ENCODE measurements around the gene ANKMY1.
A peak's percentile ranks its signal among the peaks of the same experiment; 100 is the strongest.

The ANKMY1 gene

DNA sequence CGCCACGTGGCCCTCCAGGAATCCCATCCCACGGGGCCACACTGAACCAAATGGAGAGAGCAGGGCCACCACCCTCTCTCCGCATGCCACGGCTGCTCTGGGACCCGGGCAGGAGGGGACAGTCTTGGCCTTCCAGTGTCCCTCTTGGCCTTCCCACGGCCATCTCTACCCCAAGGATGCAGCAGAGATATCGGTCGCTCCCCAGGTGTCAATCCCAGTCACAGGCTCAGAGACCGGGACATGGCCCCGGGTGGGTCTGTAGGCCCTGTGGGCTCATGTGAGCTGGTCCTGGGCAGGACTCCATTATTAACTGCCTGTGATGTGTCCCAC is 44.0 kb upstream of the ANKMY1 start:
- H3K27ac ChIP-seq (ENCODE audit: low read depth, low read length): no peak overlapping the region
- no peak overlapping the region for H3K4me3 ChIP-seq (ENCODE audit: low read depth in 1 of 5, low read length in 5 of 5)
- H3K9me3 ChIP-seq (ENCODE audit: control insufficient read depth in 5 of 5, low read length in 5 of 5): no peaks in the 10 kb centered on the region
- H3K27me3 ChIP-seq (ENCODE audit: control insufficient read depth in 5 of 5, insufficient read depth in 4 of 5, low read length in 5 of 5): no peaks in the 10 kb centered on the region
- peaks cover 2 to 15% (median 12%) of the 10 kb centered on the region in 5 donors for H3K4me1 ChIP-seq (ENCODE audit: control insufficient read depth in 5 of 5, insufficient read depth in 5 of 5, low read length in 5 of 5)
- H3K9ac ChIP-seq (ENCODE audit: low read length in 5 of 5): no peak overlapping the region
- peaks cover 0 to 45% (median 31%) of the 10 kb centered on the region in 5 donors for H3K36me3 ChIP-seq (ENCODE audit: control insufficient read depth in 5 of 5, insufficient read depth in 5 of 5, low read length in 5 of 5)

DNA sequence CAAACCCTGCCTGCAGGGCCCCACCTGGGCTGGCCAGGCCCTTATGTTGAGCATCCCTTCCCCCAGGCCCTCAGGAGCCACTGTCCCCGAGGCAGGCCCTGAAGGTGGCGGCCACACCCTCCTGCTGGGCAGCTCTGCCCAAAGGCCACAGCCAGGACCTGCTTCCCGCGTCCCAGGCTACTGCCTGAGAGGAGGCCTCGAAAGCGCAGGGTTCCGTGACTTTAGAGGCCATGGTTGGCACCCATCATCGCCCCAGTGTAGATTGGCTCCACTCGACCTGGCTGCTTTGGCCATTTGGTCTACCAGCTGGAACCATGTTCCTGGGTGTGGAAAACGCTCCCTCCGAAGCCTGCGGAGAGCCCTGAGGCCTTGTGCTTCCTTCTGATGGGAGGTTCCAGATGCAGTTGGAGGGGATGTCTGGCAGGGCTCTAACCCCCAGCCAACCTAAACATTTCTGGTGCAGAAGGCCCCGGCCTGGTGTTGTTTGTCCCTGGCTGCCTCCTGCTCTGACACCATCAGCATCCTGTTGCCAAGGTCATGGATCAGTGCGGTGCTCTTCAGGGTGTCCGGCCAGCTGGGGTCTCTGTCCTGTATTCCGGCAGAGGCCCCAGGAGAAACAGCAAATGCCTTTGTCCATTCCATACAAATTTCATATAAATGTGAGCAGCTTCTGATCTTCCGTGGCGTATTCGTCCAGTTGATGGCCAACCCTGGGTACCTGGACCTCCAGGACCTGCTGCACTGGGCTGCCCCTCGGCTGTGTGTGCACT is 43.5 kb upstream of the ANKMY1 start:
- Histone ChIP-seq H3K4me3 (ENCODE audit: low read depth in 1 of 5, low read length in 5 of 5) (no peak overlapping the region), H3K27me3 (ENCODE audit: control insufficient read depth in 5 of 5, insufficient read depth in 4 of 5, low read length in 5 of 5) (no peaks in the 10 kb centered on the region), H3K27ac (ENCODE audit: low read depth, low read length) (no peak overlapping the region), H3K9ac (ENCODE audit: low read length in 5 of 5) (no peak overlapping the region), H3K36me3 (ENCODE audit: control insufficient read depth in 5 of 5, insufficient read depth in 5 of 5, low read length in 5 of 5) (peaks cover 0 to 48% (median 33%) of the 10 kb centered on the region in 5 donors), H3K9me3 (ENCODE audit: control insufficient read depth in 5 of 5, low read length in 5 of 5) (no peaks in the 10 kb centered on the region), H3K4me1 (ENCODE audit: control insufficient read depth in 5 of 5, insufficient read depth in 5 of 5, low read length in 5 of 5) (peaks cover 2 to 19% (median 17%) of the 10 kb centered on the region in 5 donors)

DNA sequence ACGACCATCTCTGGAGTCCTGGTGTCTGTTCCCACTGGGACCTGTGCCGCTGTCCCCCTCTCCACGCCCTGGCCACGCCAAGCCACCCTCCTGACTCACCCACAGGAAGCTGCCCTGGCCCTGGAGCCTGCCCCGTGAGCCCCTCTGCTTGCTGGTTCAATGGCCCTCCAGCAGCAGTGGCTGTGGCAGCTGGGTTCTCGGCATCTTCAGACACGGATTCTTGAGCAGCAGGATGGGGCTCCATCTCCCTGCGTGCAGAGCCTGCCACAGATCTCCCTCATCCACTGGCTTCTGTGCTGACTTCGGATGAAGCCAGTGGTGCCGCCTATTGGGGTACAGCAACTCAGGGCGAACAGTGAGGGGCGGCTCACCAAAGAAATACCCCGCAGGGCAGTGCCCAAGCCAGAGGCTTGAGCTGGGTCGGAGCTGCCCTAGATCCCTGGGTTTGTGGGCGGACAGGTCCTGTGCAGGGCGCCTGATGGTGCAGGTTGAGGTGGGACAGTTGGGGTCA is 42.7 kb upstream of the ANKMY1 start:
- H3K4me3 ChIP-seq (ENCODE audit: low read depth in 1 of 5, low read length in 5 of 5): no peak overlapping the region
- H3K27ac ChIP-seq (ENCODE audit: low read depth, low read length): no peak overlapping the region
- H3K9me3 ChIP-seq (ENCODE audit: control insufficient read depth in 5 of 5, low read length in 5 of 5): no peaks in the 10 kb centered on the region
- peaks cover 2 to 27% (median 23%) of the 10 kb centered on the region in 5 donors for H3K4me1 ChIP-seq (ENCODE audit: control insufficient read depth in 5 of 5, insufficient read depth in 5 of 5, low read length in 5 of 5)
- no peaks in the 10 kb centered on the region for H3K27me3 ChIP-seq (ENCODE audit: control insufficient read depth in 5 of 5, insufficient read depth in 4 of 5, low read length in 5 of 5)
- peaks cover 0 to 56% (median 41%) of the 10 kb centered on the region in 5 donors for H3K36me3 ChIP-seq (ENCODE audit: control insufficient read depth in 5 of 5, insufficient read depth in 5 of 5, low read length in 5 of 5)
- no peak overlapping the region for H3K9ac ChIP-seq (ENCODE audit: low read length in 5 of 5)

DNA sequence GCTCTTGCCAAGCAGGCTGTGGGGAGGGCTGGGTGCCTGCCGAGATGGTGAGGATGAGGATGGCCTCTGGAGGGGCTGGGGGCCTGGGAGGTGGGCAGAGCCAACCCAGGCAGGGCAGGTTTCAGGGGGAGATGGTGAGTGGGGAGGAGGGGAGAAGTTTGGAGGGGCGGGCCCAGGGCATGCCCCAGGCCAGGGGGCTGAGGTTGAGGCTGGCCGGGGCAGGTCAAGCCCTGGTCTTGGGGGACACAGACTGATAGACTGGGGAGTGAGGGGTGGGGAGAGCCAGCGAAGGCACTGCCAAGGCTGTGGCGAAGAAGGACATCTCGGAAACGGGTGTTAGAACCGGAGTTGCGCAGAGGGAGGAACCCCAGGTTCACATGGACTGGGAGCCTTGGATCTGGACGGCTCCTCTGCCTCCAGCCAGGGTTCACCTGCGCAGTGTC is 41.4 kb upstream of the ANKMY1 start:
- Histone ChIP-seq H3K9me3 (ENCODE audit: control insufficient read depth in 5 of 5, low read length in 5 of 5) (no peaks in the 10 kb centered on the region), H3K9ac (ENCODE audit: low read length in 5 of 5) (no peak overlapping the region), H3K4me1 (ENCODE audit: control insufficient read depth in 5 of 5, insufficient read depth in 5 of 5, low read length in 5 of 5) (peaks cover 2 to 29% (median 19%) of the 10 kb centered on the region in 5 donors), H3K27ac (ENCODE audit: low read depth, low read length) (no peak overlapping the region), H3K27me3 (ENCODE audit: control insufficient read depth in 5 of 5, insufficient read depth in 4 of 5, low read length in 5 of 5) (no peaks in the 10 kb centered on the region), H3K36me3 (ENCODE audit: control insufficient read depth in 5 of 5, insufficient read depth in 5 of 5, low read length in 5 of 5) (peaks cover 0 to 64% (median 49%) of the 10 kb centered on the region in 5 donors), H3K4me3 (ENCODE audit: low read depth in 1 of 5, low read length in 5 of 5) (no peak overlapping the region)

DNA sequence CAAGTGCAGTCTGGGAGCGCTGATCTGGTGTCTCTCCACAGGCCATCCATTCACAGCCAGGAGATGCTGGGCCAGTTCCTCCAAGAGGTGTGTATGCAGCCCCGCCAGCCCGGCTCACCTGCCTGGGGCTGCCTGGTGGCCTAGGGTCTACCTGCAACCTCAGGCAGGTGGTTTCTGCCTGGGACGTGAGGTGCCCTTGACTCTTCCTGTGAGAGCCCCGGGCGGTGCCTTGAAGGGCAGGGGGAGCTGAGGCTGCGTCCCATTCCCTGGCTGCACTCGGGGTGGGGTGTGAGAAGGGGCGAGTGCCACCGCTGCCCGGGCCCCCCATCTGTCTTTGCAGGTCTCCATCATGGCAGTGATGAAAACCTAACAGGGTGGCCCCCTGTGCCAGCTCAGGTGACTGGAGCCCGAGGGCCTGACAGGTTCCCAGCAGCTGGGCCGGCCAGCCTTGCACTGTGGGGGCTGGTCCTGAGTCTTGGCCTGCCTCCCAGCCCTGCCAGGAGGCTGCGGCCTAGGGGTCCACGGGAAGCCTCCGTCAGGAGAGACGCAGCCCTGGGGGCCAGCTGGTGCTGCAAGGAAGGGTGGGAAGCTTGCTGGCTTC is 40.6 kb upstream of the ANKMY1 start:
- Histone ChIP-seq H3K4me3 (ENCODE audit: low read depth in 1 of 5, low read length in 5 of 5) (no peak overlapping the region), H3K9ac (ENCODE audit: low read length in 5 of 5) (no peak overlapping the region), H3K27me3 (ENCODE audit: control insufficient read depth in 5 of 5, insufficient read depth in 4 of 5, low read length in 5 of 5) (no peaks in the 10 kb centered on the region), H3K4me1 (ENCODE audit: control insufficient read depth in 5 of 5, insufficient read depth in 5 of 5, low read length in 5 of 5) (peaks cover 0 to 28% (median 18%) of the 10 kb centered on the region in 5 donors), H3K36me3 (ENCODE audit: control insufficient read depth in 5 of 5, insufficient read depth in 5 of 5, low read length in 5 of 5) (peaks cover 0 to 71% (median 52%) of the 10 kb centered on the region in 5 donors), H3K27ac (ENCODE audit: low read depth, low read length) (no peak overlapping the region), H3K9me3 (ENCODE audit: control insufficient read depth in 5 of 5, low read length in 5 of 5) (no peaks in the 10 kb centered on the region)

DNA sequence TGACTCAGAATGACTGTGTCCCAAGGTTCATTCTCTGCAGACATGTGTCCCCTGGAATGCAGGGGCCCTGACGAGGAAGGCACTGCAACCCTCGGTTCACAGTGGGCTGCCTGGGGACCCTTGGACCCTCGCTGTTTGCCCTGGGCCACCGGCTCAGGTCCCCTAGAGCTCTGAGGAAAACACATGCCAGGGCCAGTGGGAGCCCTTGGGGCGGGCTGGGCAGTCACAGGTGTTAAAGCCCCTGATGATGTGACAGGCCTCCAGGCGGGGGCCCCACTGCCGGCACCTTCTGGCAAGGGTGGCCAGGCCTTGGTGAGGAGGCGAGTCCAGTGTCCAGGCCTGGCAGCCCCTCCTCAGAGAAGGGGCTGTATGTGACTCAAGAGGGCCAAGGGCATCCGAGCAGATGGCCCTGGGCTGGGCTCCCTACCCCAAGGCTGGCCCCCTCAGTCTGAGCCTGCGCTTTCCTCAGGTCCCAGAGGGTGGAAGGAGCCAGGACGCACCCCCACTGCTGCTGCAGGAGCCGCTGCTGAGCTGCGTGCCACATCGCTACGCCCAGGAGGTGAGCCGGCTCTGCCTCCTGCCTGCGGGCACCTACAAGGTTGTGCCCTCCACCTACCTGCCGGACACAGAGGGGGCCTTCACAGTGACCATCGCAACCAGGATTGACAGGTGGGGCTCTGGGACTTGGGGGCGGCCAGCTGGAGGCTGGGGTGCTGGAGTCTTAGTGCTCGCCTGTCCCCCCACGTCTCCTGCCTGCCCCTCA is 39.8 kb upstream of the ANKMY1 start:
- Histone ChIP-seq H3K36me3 (ENCODE audit: control insufficient read depth in 5 of 5, insufficient read depth in 5 of 5, low read length in 5 of 5) (peaks cover 0 to 75% (median 57%) of the 10 kb centered on the region in 5 donors), H3K4me1 (ENCODE audit: control insufficient read depth in 5 of 5, insufficient read depth in 5 of 5, low read length in 5 of 5) (peaks cover 0 to 28% (median 18%) of the 10 kb centered on the region in 5 donors)

DNA sequence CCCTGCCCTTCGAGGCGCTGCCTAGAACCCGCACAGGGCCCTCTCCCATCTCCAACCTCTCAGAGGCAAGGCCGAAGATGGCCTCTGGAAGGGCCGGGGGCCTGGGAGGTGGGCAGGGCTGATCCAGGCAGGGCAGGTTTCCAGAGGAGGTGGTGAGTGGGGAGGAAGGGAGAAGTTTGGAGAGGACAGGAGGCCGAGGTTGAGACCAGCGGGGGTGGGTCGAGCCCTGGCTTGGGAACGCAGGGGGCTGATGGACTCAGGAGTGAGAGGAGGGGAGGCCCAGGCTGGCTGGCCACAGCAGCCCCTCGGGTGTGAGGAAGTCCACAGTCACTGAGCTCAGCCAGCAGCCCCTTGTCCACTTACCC is 39.2 kb upstream of the ANKMY1 start:
- peaks cover 0 to 81% (median 61%) of the 10 kb centered on the region in 5 donors for H3K36me3 ChIP-seq (ENCODE audit: control insufficient read depth in 5 of 5, insufficient read depth in 5 of 5, low read length in 5 of 5)

More for the DNA sequence above, 39.8 kb upstream of the ANKMY1 start:
- Histone ChIP-seq H3K4me3 (ENCODE audit: low read depth in 1 of 5, low read length in 5 of 5) (no peak overlapping the region), H3K27ac (ENCODE audit: low read depth, low read length) (no peak overlapping the region), H3K9me3 (ENCODE audit: control insufficient read depth in 5 of 5, low read length in 5 of 5) (no peaks in the 10 kb centered on the region), H3K27me3 (ENCODE audit: control insufficient read depth in 5 of 5, insufficient read depth in 4 of 5, low read length in 5 of 5) (no peaks in the 10 kb centered on the region), H3K9ac (ENCODE audit: low read length in 5 of 5) (no peak overlapping the region)

DNA sequence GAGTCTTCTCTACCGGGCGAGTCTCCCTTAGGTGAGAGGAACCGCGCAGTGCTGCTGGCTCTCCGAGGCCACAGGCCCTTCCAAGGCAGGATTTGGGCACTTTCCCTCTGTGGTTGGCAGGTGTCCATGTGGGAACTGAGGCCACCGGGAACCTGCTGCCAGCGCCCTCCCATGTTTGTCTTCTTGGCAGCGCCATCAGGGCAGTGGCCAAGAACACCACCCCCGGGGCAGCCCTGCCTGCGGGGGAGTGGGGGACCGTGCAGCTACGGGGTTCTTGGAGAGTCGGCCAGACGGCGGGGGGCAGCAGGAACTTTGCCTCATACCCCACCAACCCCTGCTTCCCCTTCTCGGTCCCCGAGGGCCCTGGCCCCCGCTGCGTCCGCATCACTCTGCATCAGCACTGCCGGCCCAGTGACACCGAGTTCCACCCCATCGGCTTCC is 38.7 kb upstream of the ANKMY1 start:
- Histone ChIP-seq H3K36me3 (ENCODE audit: control insufficient read depth in 5 of 5, insufficient read depth in 5 of 5, low read length in 5 of 5) (peaks cover 0 to 86% (median 64%) of the 10 kb centered on the region in 5 donors), H3K4me3 (ENCODE audit: low read depth in 1 of 5, low read length in 5 of 5) (peak overlapping the region in 1 of 5 donors; percentile 1), H3K9me3 (ENCODE audit: control insufficient read depth in 5 of 5, low read length in 5 of 5) (no peaks in the 10 kb centered on the region), H3K4me1 (ENCODE audit: control insufficient read depth in 5 of 5, insufficient read depth in 5 of 5, low read length in 5 of 5) (peaks cover 0 to 28% (median 18%) of the 10 kb centered on the region in 5 donors), H3K27ac (ENCODE audit: low read depth, low read length) (no peak overlapping the region), H3K27me3 (ENCODE audit: control insufficient read depth in 5 of 5, insufficient read depth in 4 of 5, low read length in 5 of 5) (no peaks in the 10 kb centered on the region), H3K9ac (ENCODE audit: low read length in 5 of 5) (peak overlapping the region in 1 of 5 donors; percentile 50)

More for the DNA sequence above, 39.2 kb upstream of the ANKMY1 start:
- Histone ChIP-seq H3K4me1 (ENCODE audit: control insufficient read depth in 5 of 5, insufficient read depth in 5 of 5, low read length in 5 of 5) (peaks cover 0 to 28% (median 18%) of the 10 kb centered on the region in 5 donors), H3K27ac (ENCODE audit: low read depth, low read length) (no peak overlapping the region), H3K27me3 (ENCODE audit: control insufficient read depth in 5 of 5, insufficient read depth in 4 of 5, low read length in 5 of 5) (no peaks in the 10 kb centered on the region), H3K9me3 (ENCODE audit: control insufficient read depth in 5 of 5, low read length in 5 of 5) (no peaks in the 10 kb centered on the region), H3K4me3 (ENCODE audit: low read depth in 1 of 5, low read length in 5 of 5) (no peak overlapping the region), H3K9ac (ENCODE audit: low read length in 5 of 5) (no peak overlapping the region)

GRCh38 chr2:240596080-240596460 is 38.3 kb upstream of the ANKMY1 start:
- Histone ChIP-seq H3K9me3 (ENCODE audit: control insufficient read depth in 5 of 5, low read length in 5 of 5) (no peaks in the 10 kb centered on the region), H3K4me1 (ENCODE audit: control insufficient read depth in 5 of 5, insufficient read depth in 5 of 5, low read length in 5 of 5) (peaks cover 0 to 28% (median 18%) of the 10 kb centered on the region in 5 donors), H3K27me3 (ENCODE audit: control insufficient read depth in 5 of 5, insufficient read depth in 4 of 5, low read length in 5 of 5) (no peaks in the 10 kb centered on the region), H3K4me3 (ENCODE audit: low read depth in 1 of 5, low read length in 5 of 5) (peak overlapping the region in 1 of 5 donors; percentile 1), H3K9ac (ENCODE audit: low read length in 5 of 5) (peak overlapping the region in 1 of 5 donors; percentile 50), H3K36me3 (ENCODE audit: control insufficient read depth in 5 of 5, insufficient read depth in 5 of 5, low read length in 5 of 5) (peaks cover 0 to 89% (median 68%) of the 10 kb centered on the region in 5 donors), H3K27ac (ENCODE audit: low read depth, low read length) (no peak overlapping the region)

Measured in subcutaneous abdominal adipose tissue (tissue), 5 donors.